Duodenal mucosa (tissue), 2 donors: ENCODE results near the gene ZBTB46.
"Not testable (repeated sequence)": the region's sequence is repeated elsewhere in the genome, so short reads cannot be mapped to it uniquely, and the experiment has no call there.

ENCODE experiments used
- H3K27ac ChIP-seq: one replicate; pipeline ENCODE4 v1.7.0; 2013; ENCODE audit warnings: low read depth, low read length
- H3K27me3 ChIP-seq, 2 donors: one replicate each; pipeline ENCODE4 v1.7.0; 2013; ENCODE audit warnings: low read length in 2 of 2, control low read depth in 1 of 2; ENCODE audit not compliant: insufficient read depth in 2 of 2, control insufficient read depth in 1 of 2
- H3K36me3 ChIP-seq, 2 donors: one replicate each; pipeline ENCODE4 v1.7.0; 2013; ENCODE audit warnings: low read length in 2 of 2, control low read depth in 1 of 2; ENCODE audit not compliant: insufficient read depth in 2 of 2, control insufficient read depth in 1 of 2
- H3K4me1 ChIP-seq, 2 donors: one replicate each; pipeline ENCODE4 v1.7.0; 2013; ENCODE audit warnings: low read length in 2 of 2, control low read depth in 1 of 2; ENCODE audit not compliant: insufficient read depth in 2 of 2, control insufficient read depth in 1 of 2
- H3K4me3 ChIP-seq, 2 donors: one replicate each; pipeline ENCODE4 v1.7.0; 2013; ENCODE audit warnings: low read length in 2 of 2, low read depth in 1 of 2
- H3K9ac ChIP-seq, 2 donors: one replicate each; pipeline ENCODE4 v1.7.0; 2013; ENCODE audit warnings: low read length in 2 of 2, low read depth in 1 of 2
- H3K9me3 ChIP-seq, 2 donors: one replicate each; pipeline ENCODE4 v1.7.0; 2013; ENCODE audit warnings: low read length in 2 of 2, control low read depth in 1 of 2; ENCODE audit not compliant: control insufficient read depth in 1 of 2

ZBTB46 gene

DNA sequence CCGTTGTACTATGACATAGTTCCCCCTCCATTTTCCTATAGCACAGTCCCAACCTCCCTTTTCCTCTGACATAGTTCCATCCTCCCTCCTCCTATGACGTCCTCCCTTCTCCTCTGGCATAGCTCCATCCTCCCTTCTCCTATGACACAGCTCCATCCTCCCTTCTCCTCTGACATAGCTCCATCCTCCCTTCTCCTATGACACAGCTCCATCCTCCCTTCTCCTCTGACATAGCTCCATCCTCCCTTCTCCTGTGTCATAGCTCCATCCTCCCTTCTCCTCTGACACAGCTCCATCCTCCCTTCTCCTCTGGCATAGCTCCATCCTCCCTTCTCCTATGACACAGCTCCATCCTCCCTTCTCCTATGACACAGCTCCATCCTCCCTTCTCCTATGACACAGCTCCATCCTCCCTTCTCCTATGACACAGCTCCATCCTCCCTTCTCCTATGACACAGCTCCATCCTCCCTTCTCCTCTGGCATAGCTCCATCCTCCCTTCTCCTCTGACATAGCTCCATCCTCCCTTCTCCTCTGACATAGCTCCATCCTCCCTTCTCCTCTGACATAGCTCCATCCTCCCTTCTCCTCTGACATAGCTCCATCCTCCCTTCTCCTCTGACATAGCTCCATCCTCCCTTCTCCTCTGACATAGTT, 108.0 kb downstream of the ZBTB46 start:
- not testable (repeated sequence) for H3K27me3 ChIP-seq, H3K9ac ChIP-seq, H3K4me3 ChIP-seq, H3K9me3 ChIP-seq, H3K4me1 ChIP-seq, H3K27ac ChIP-seq
- peaks cover 0 to 24% of the 10 kb centered on the region in 2 donors for H3K36me3 ChIP-seq

DNA sequence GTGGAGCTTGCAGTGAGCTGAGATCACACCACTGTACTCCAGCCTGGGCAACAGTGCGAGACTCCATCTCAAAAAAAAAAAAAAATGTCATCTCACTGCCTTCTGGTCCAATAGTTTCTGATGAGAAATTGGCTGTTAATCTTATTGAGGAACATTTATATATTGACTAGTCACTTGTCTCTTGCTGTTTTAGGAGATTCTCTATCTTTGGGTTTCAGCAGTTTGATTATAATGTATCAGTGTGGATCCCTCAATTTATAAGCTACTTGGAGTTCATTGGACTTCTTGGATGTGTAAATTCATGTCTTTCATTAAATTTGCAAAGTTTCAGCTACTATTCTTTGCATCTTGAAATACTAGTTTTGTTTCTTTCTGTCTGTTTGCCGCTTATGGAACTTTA, 112.1 kb downstream of the ZBTB46 start:
- H3K36me3 ChIP-seq: peaks cover 0 to 40% of the 10 kb centered on the region in 2 donors
- H3K27ac ChIP-seq: no peak overlapping the region
- no peaks in the 10 kb centered on the region for H3K27me3 ChIP-seq
- peaks cover 5 to 9% of the 10 kb centered on the region in 2 donors for H3K9me3 ChIP-seq
- no peak overlapping the region for H3K9ac ChIP-seq
- H3K4me1 ChIP-seq: no peaks in the 10 kb centered on the region
- no peak overlapping the region for H3K4me3 ChIP-seq

DNA sequence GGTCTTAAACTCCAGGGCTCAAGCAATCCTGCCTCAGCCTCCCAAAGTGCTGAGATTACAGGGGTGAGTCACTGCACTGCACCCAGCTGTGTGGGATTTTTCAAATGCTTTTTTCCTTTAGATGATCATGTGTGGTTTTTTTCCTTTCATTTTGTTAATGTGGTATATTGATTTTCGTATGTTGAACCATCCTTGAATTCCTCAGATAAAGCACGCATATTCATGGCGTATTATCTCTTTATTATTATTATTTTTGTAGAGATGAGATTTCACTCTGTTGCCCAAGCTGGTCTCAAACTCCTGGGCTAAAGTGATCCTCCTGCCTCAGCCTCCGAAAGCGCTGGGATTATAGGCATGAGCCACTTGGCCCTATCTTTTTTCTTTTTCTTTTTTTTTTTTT, 116.2 kb downstream of the ZBTB46 start:
- H3K9me3 ChIP-seq: peaks cover 5 to 9% of the 10 kb centered on the region in 2 donors
- H3K9ac ChIP-seq: no peak overlapping the region
- H3K27ac ChIP-seq: no peak overlapping the region
- peaks cover 0 to 43% of the 10 kb centered on the region in 2 donors for H3K36me3 ChIP-seq
- no peak overlapping the region for H3K4me3 ChIP-seq
- H3K4me1 ChIP-seq: no peaks in the 10 kb centered on the region
- H3K27me3 ChIP-seq: no peaks in the 10 kb centered on the region

DNA sequence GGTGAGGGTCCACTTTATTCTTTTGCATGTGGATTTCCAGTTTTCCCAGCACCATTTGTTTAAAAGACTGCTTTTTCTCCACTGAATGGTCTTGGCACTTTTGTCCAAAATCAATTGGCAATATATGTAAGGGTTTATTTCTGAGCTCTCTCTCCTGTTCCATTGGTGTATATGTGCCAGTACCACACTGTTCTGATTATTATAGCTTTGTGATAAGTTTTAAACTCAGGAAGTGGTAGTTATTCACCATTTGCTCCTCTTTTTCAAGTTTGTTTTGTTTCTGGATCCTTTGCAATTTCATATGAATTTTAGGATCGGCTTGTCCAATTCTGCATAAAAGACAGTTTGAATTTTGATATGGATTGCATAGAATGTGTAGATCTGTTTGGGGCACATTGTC, 118.9 kb downstream of the ZBTB46 start:
- peaks cover 8 to 10% of the 10 kb centered on the region in 2 donors for H3K4me1 ChIP-seq
- no peak overlapping the region for H3K9ac ChIP-seq
- peaks cover 0 to 32% of the 10 kb centered on the region in 2 donors for H3K36me3 ChIP-seq
- peaks cover 4 to 5% of the 10 kb centered on the region in 2 donors for H3K9me3 ChIP-seq
- no peak overlapping the region for H3K27ac ChIP-seq
- no peaks in the 10 kb centered on the region for H3K27me3 ChIP-seq
- no peak overlapping the region for H3K4me3 ChIP-seq

DNA sequence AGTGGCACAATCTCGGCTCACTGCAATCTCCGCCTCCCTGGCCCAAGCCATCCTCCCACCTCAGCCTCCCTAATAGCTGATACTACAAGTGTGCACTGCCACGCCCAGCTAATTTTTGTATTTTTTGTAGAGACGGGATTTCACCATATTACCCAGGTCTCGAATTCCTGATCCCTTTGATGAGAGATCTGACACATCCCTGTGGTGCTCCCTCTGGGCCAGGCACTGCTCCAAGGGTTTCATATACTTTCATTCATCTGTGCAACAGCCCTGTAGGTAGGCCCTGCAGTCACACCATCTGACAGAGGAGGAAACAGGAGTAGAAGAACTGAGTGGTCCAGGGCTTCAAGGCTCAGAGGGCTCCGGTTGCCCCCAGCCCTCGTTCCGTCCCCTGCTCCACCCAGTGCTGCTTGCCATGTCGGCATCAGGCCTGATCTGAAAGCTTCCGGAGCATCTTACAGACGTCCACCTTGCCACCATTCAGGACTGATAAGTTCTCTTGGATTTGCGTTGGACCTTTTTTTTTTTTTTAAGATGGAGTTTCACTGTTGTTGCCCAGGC, 119.9 kb downstream of the ZBTB46 start:
- Histone ChIP-seq H3K27me3 (no peaks in the 10 kb centered on the region), H3K4me1 (peaks cover 17 to 19% of the 10 kb centered on the region in 2 donors), H3K36me3 (peaks cover 0 to 34% of the 10 kb centered on the region in 2 donors), H3K4me3 (no peak overlapping the region), H3K9me3 (peaks cover 4 to 5% of the 10 kb centered on the region in 2 donors), H3K27ac (no peak overlapping the region), H3K9ac (no peak overlapping the region)

DNA sequence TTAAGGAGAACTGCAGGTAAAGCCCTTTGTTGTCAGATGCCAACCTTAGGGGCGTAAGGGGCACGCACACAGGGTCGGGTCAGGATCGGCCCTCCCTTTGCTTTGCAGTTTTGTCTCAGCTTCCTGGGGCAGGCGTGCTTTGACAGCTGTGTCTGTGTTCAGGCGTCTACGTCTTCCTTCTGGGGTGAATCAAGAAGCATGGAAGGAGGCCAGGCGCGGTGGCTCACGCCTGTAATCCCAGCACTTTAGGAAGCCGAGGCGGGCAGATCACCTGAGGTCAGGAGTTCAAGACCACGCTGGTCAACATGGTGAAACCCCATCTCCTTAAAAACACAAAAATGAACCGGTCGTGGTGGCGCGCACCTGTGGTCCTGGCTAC, 121.9 kb downstream of the ZBTB46 start:
- Histone ChIP-seq H3K27ac (no peak overlapping the region), H3K36me3 (peaks cover 13 to 42% of the 10 kb centered on the region in 2 donors), H3K4me3 (peak overlapping the region; percentile 81 to 89), H3K9me3 (no peaks in the 10 kb centered on the region), H3K9ac (no peak overlapping the region), H3K4me1 (peaks cover 22 to 23% of the 10 kb centered on the region in 2 donors), H3K27me3 (no peaks in the 10 kb centered on the region)

DNA sequence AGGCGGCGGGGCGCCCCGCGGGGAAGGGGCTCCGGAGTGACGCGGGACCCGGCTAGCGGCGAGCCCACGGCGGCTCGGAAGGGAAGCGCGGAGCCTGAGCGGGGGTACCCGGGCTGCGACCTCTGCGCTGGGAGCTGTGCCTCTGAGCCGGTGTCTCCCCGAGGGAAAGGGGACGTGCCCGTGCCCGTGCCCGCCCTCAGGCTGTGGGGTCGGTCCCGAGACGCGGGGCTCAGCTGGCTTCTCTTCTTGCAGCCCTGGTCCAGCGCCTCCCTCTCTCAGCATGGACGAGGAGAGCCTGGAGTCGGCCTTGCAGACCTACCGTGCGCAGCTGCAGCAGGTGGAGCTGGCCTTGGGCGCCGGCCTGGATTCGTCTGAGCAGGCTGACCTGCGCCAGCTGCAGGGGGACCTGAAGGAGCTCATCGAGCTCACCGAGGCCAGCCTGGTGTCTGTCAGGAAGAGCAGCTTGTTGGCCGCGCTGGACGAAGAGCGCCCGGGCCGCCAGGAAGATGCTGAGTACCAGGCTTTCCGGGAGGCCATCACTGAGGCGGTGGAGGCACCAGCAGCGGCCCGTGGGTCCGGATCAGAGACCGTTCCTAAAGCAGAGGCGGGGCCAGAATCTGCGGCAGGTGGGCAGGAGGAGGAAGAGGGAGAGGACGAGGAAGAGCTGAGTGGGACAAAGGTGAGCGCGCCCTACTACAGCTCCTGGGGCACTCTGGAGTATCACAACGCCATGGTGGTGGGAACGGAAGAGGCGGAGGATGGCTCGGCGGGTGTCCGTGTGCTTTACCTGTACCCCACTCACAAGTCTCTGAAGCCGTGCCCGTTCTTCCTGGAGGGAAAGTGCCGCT, 122.5 kb downstream of the ZBTB46 start:
- Histone ChIP-seq H3K9me3 (no peaks in the 10 kb centered on the region), H3K27ac (peak overlapping the region; percentile 14), H3K4me3 (peak overlapping the region; percentile 81 to 89), H3K27me3 (no peaks in the 10 kb centered on the region), H3K4me1 (peaks cover 22 to 23% of the 10 kb centered on the region in 2 donors), H3K9ac (peak overlapping the region; percentile 63 to 70), H3K36me3 (peaks cover 16 to 45% of the 10 kb centered on the region in 2 donors)

DNA sequence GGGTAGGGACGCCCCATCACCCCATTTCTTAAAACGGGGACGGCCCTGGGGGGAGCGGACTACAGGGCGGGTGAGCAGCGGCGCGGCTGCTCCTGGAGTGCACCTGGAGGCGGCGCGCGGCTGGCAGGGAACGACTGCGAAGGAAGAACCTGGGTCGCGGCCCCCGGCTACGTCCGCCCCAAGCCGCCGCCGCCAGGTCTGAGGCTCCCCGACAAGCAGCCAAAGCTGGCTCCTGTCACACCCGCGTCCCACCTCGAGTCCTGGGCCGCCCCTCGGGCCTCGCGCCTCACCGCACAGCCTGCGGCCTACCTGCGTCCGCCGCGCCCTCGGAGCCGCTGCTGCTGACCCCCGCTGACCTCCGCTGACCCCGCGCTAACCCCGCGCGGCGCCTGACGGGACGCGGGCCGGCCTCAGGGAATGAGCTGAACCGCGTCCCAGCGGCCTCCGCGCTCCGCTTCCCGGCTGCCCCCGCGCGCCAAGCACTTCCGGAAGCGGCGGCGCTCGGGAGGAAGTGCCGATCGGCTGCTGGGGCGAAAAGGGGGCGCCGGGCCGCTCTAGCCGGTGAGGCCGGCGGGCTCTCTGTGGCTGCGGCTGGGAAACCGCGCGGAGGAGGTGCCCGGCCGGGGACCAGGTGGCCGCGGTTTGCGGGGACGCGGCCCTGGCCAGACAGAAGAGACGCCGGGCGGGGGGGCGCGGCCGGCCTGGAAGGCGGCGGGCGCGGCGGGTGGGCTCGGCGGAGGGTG, 123.3 kb downstream of the ZBTB46 start, which contains the start of the genes ARFRP1 and ZGPAT:
Gene ARFRP1, minus strand, starts transcription at position 419 of the 743 bp plus-strand sequence. CDS start 885 bp downstream, outside the sequence.
Gene ZGPAT, plus strand, starts transcription at position 482 of the 743 bp plus-strand sequence. CDS start 542 bp downstream, outside the sequence.
- Histone ChIP-seq H3K27ac (peak within 1 kb of the TSS; percentile 64), H3K9me3 (no peaks in the 10 kb centered on the region), H3K9ac (peak within 1 kb of the TSS; percentile 68 to 70), H3K36me3 (peaks cover 16 to 47% of the 10 kb centered on the region in 2 donors), H3K4me3 (peak within 1 kb of the TSS; percentile 81 to 89), H3K27me3 (no peaks in the 10 kb centered on the region), H3K4me1 (peaks cover 22 to 23% of the 10 kb centered on the region in 2 donors)

DNA sequence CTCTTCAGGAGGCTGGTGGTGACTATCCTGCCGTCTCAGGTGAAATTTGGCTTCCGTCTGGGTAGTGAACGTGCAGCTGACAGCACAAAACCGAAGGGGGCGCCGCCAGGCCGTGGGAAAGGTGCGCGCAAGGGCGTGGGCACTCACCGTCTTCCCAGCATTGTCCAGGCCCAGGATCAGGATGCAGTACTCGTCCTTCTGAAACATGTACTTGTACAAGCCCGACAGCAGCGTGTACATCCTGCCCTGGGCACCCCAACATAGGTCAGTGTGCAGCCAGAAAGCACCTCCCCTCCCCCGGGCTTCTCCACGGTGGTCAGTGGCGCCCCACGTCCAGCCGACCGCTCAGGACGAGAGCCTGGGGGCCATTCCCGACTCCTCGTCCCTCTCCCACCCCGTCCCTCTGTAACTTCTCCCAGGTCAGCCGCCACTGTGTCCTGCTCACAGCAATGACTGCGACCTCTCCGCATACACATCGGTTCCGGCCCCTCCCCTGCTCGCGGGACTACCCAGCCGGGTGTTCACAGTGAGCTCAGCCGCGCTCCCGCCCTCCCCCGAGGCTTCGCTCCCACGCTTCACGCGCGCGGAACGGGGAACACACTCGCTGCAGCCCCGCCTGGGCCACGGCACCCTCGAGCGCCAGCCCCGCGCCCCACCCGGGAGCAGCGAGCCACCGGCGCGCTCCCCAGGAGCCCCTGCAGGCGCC, 124.1 kb downstream of the ZBTB46 start:
- no peaks in the 10 kb centered on the region for H3K27me3 ChIP-seq
- peak overlapping the region; percentile 64 for H3K27ac ChIP-seq
- H3K9me3 ChIP-seq: no peaks in the 10 kb centered on the region
- H3K4me3 ChIP-seq: peak overlapping the region; percentile 81 to 89
- H3K36me3 ChIP-seq: peaks cover 16 to 42% of the 10 kb centered on the region in 2 donors
- H3K4me1 ChIP-seq: peaks cover 22 to 23% of the 10 kb centered on the region in 2 donors
- H3K9ac ChIP-seq: peak overlapping the region; percentile 68 to 69
